ENCODE data around the gene KDM2B. TPM values are rescaled to one million over a fixed set of nuclear protein-coding genes. Genes with fewer than 3 reads are reported as not detected.

KDM2B gene
- total and polyA plus RNA-seq, 2 donors (not counting 3 experiments of a cell fraction or from before 2014, with no cell fraction given): 26.8 to 37.3 TPM

GRCh38 chr12:121442028-121442948 lies 138.5 kb downstream of the KDM2B start:
- no peak overlapping the region for H3K4me3 ChIP-seq (replicated peaks in 1 of 3; ENCODE audit: insufficient read depth in 1 of 3, low read depth in 1 of 3, low read length in 3 of 3)
- ChIA-PET POLR2A (no interaction called here), CTCF (interaction anchor here (0.6 to 8.5 kb wide), 28 partner anchors 10 to 382 kb away, joined by 3 to 110 read pairs (median 5); partner anchors contain the start of gene ANAPC5)
- H3K4me2 ChIP-seq (ENCODE audit: insufficient read depth, low read length): no peak overlapping the region
- no TSS peak for BruUV-seq (replicated peaks)
- H3K36me3 ChIP-seq (ENCODE audit: control insufficient read depth in 2 of 2, extremely low read depth in 1 of 2, insufficient read depth in 2 of 2, low read length in 2 of 2): peaks cover 3 to 26% of the 10 kb centered on the region in 2 experiments
- dilution Hi-C loops (cut with MboI; ENCODE audit: extremely low pct_ligation_motif_present, low sequenced_read_pairs): no loop called here
- no peaks in the 10 kb centered on the region for H3K9me3 ChIP-seq (replicated peaks; ENCODE audit: control insufficient read depth, insufficient read depth, low read length)
- no peak for DNase-seq (ENCODE audit: low read depth, low spot score)
- FAIRE-seq: no peak
- no peaks in the 10 kb centered on the region for H3K27me3 ChIP-seq (ENCODE audit: control insufficient read depth in 2 of 2, insufficient read depth in 2 of 2, low read length in 2 of 2)
- no peak for TF ChIP-seq POLR2AphosphoS5 (IDR thresholded peaks at IDR 0.05; ENCODE audit: insufficient read depth, low read depth, low read length)
- TF ChIP-seq EZH2 (IDR thresholded peaks at IDR 0.05; ENCODE audit: borderline replicate concordance, low read depth, low read length, severe bottlenecking): no peak
- no peak for TF ChIP-seq MAX (IDR thresholded peaks at IDR 0.05; ENCODE audit: insufficient read depth, insufficient read length)
- TF ChIP-seq FOS (IDR thresholded peaks at IDR 0.05; ENCODE audit: borderline replicate concordance, insufficient read depth, low read length): no peak
- no peak for TF ChIP-seq GATA2 (IDR thresholded peaks at IDR 0.05; ENCODE audit: insufficient read depth, insufficient read length, low read depth, low read length)
- TF ChIP-seq POLR2A (IDR thresholded peaks at IDR 0.05; ENCODE audit: low read depth, low read length): no peak
- TF ChIP-seq JUN (IDR thresholded peaks at IDR 0.05; ENCODE audit: borderline replicate concordance, insufficient read depth, insufficient read length, low read depth): no peak
- TF ChIP-seq MYC (IDR thresholded peaks at IDR 0.05; ENCODE audit: low read depth, low read length): no peak
- H3K9ac ChIP-seq (replicated peaks; ENCODE audit: extremely low read depth, insufficient read depth, low read length): no peak overlapping the region
- H3K27ac ChIP-seq (ENCODE audit: insufficient read depth, low read depth, low read length): no peak overlapping the region
- H3K4me1 ChIP-seq (ENCODE audit: control insufficient read depth, extremely low read depth, insufficient read depth, low read length): no peaks in the 10 kb centered on the region
- no peaks in the 10 kb centered on the region for H4K20me1 ChIP-seq (replicated peaks; ENCODE audit: control insufficient read depth, extremely low read depth, insufficient read depth, low read length)
- intact Hi-C loops (cut with micrococcal nuclease): loop anchor here (5.0 kb wide), 1 partner anchor 90 kb away; the partner anchor contains the start of gene ANAPC5
- H3K79me2 ChIP-seq (ENCODE audit: control insufficient read depth, insufficient read depth, low read length): no peaks in the 10 kb centered on the region
- H2AFZ ChIP-seq (ENCODE audit: low read depth, low read length): no peak overlapping the region
- H3K9me1 ChIP-seq (replicated peaks; ENCODE audit: control insufficient read depth, extremely low read depth, insufficient read depth, low read length): no peaks in the 10 kb centered on the region
